GM19438 (cell line): ENCODE measurements around the gene PPIA.
A peak's percentile ranks its signal among the peaks of the same experiment; 100 is the strongest.
"Not testable (repeated sequence)": the region's sequence is repeated elsewhere in the genome, so short reads cannot be mapped to it uniquely, and the experiment has no call there.

Source experiments
- ATAC-seq: cut with Tn5 transposase; IDR thresholded peaks from one replicate; pipeline ENCODE4 v1.9.1; 2021; ENCODE audit warnings: low read depth; ENCODE audit not compliant: unreplicated experiment

Gene PPIA

DNA sequence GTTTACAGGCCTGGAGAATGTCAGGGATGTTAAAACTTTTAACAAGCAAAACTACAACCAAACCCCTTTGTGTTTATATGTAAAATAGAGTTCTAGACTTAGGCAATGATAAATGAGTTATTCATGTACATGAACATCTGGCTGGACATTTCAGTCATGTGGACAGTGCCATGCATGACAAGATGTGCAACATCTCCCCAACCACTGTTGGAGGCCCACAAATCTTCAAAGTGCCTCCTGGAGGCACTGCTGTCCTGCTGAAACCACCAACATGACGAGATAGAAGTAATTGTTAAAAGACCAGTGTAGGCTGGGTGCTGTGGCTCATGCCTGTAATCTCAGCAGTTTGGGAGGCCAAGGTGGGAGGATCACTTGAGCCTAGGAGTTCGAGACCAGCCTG, 18.4 kb downstream of the PPIA start:
- ATAC-seq: no peak

DNA sequence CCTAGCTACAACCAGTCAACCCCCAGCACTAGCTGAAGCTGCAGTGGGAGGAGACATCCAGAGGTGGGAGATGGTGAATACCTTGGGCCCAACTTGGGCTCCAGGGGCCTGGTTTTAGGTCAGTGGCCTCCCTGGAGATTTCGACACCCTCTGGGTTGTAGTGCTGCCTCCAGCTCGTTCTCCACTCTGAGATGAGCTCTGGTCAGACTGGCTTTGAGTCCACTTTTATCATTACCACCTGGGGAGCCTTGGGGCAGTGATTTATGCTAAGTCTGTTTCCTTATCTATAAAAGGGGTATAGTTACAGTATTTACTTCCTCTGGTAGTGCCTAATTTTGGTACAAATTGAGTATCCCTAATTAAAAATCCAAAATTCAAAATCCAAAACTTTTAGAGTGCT, 22.8 kb downstream of the PPIA start:
- ATAC-seq: no peak

DNA sequence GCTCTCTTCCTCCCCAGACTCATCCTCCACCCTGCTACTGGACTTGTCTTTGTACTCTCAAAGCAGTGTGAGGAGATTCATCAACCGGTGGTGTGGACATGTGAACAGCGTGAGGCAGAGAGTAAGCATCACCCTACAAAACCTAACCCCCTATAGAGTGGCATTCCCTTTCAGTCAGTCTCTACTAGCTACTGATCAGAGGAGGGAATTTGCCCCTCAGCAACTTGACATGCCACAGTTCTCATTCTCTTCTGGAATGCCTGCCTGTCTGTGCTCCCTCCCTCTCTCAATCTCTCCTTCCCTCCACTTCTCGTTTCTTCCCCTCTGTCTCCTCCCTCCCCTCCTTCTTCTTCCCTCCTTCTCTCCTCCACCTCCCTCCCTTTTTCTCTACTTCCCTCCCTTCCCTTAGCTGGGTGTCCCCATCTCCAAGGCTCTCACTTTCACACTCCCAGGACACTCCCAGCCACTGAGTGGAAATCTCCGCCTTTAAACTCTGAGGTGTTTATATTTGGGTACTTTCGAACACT, 26.8 kb downstream of the PPIA start:
- ATAC-seq: no peak

DNA sequence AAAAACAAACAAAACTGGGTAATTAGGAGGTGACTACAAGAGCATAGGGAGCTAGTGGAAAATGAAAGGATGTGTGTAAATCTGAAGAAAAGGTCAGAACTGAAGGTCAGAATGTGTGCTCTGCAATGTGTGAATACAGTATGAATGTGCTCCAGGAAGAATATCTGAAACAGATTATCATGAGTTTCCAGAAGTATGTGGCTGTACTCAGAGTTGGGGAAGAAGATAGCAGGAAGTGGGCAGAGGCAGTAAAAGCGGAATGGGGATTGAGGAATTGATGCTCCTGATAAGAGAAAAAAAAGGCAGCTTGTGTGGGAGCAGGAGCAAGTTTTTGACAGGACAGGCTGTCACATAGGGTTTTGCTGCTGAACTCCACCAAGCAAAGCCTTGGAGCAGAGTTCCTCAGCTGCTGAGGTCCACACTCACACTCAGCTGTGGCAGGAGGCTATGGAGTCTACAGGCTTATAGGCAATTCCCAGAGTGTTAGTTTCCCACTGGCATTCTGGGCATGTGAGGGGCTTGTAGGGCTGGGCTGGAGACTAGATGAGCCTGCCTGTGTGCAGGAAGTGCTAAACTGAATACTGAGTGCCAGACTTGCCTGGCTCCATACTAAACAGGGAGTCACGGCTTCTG, 28.5 kb downstream of the PPIA start:
- ATAC-seq: no peak

DNA sequence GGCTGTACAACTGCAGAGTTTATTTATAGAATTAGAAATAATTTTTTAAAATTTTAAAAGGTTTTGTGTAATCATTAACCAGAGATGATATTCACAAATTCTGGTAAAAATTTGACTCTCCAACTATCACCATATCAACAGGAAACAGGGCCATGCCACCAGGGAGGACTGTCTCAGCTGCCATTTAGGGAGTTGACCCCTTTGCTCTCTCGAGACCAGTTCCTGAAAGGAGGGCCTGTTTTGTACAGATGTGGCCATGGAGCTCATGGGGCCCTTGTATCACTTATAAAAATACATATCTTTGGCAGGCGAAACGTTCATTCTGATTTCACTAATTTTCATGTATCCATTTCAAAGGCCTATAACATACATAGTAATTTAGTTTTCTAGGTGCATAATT, 31.1 kb downstream of the PPIA start:
- no peak for ATAC-seq

DNA sequence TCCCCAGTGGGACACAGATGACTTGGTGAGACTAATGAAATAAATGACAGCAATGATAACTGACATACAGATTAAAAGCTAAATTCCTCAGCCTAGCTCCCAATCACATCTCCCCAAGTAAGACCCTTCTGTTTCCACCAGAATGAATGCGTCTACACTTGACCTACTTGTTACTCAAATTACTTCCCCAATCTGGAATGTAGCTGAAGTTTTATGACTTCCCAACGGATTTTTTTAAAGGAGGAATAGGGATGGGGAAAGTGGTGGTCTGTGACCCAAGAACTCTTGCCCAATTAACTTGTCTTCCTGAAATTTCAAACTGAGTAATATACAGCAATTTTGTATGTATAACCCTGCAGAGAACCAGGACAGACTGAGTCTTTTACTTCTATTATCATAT, 42.3 kb downstream of the PPIA start:
- no peak for ATAC-seq

GRCh38 chr7:44842675-44843074, 46.2 kb downstream of the PPIA start:
- ATAC-seq: not testable (repeated sequence)

DNA sequence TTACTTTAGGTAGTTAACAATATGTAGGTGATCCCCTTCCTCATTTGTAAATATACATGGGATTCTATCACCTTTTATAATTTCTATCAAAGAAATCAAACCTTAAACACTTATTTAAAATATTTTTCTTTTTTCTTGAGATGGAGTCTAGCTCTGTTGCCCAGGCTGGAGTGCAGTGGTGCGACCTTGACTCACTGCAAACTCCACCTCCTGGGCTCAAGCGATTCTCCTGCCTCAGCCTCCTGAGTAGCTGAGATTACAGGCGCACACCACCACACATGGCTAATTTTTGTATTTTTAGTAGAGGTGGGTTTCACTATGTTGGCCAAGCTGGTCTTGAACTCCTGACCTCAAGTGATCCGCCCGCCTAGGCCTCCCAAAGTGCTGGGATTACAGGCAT, 47.0 kb downstream of the PPIA start:
- ATAC-seq: not testable (repeated sequence)

DNA sequence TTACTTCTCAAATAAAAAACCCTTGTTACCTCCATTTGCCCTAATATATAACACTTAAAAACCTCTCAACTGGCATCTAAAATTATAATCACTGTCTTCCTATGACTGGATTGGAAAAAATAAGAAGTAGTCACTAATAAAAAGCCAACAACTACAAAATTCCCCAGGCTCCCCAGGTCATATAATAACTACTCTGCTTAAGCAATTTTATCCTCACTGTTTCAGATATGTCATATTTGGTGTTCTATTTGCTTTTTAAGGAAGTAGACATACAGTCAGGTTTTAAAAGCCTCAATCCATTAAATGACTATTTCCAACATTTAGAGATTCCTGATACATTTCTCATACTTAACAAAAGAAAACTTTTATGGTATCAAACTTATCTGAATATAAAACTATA, 49.0 kb downstream of the PPIA start:
- no peak for ATAC-seq

- ATAC-seq: not testable (repeated sequence)
Measured at GRCh38 chr7:44846390-44846789, 49.9 kb downstream of the PPIA start.

DNA sequence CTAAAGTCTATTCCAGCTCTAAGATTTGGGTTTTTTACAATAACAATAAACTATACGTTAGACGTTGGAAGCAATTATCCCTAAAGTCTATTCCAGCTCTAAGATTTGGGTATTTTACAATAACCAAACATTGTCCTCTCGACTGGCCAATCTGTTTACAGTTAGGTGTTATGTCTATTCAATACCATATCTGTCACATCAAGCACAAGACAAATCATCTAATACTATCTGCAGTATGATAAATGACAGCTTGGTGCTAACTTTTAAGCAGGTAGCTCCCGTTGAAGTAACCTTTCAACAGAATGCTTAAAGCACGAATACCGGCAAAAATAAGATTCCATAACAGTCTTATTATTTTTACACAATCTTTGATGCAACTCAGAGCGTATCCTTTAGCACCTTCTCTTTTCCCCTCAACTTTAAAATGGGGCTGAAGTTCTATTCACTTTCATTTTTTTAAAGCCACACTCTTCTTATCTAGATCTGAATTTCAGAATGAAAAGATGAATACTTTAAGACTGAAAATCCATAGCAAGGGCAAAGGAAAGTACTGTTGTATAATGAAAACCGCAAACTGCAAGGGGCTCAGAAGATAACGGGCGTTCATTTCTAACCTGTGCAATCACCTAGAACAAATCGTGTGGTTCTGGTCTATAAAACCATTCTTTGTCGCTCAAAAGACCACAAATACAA, 50.5 kb downstream of the PPIA start:
- no peak for ATAC-seq

DNA sequence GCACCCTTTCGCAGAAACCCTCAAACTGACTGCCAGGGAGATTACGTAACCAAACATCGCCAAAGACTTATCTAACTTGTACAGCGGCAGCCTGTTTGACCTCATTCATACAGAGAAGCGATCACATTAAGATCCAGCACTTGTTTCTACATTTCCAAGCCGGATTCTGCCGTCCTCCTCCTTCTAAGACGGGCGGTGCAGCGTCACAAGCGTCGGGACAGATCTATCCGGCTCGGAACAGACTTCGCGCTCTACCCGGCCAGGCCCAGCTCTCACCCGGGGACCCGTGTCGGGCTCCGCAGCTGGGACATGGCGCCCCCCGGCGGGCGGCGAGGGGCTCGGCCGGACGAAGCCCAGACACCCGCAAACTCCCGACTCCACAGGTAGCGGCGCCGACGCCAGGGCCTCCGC, 51.0 kb downstream of the PPIA start:
- ATAC-seq: peak; percentile 65

DNA sequence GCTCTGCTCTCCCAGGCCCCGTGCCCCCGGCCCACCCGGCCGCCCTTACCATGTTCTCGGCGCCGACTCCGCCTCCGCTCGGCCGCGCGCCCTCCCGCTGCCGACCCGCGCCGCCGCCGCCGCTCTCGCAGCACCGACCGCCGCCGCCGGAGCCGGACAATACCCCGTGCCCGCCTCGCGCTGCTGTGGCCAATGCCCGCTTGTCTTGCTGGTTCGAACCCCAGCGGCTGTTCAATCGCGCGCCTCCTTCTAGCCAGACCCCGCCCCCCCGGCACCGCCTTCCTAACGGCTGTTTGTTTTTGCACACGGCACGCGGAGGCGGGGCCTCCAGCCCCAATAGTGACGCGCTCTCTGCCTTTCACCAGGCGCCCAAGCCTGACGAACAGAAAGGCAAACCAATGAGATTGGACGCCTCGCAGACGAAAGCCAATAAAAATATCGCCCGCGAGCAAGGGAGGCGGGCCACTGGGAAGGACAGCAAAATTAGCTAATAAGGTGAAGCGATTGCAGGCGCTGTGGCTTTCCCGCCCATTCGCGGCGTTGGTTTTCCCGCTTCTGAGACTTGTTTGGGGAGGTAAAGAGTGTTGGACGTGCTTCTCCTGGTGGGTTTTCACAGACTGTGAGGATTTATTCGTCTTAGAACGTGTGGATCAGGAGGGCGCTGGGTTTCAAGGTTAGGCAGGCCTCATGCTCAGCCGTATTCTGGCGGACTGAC, 51.6 kb downstream of the PPIA start, which contains the start of gene H2AZ2:
Gene H2AZ2, minus strand, starts transcription at position 168 of the 715 bp plus-strand sequence. Its CDS starts 116 bp downstream, at position 52.
- ATAC-seq: peak; percentile 83

- no peak for ATAC-seq
Measured at GRCh38 chr7:44849259-44849884, 52.9 kb downstream of the PPIA start.

- no peak for ATAC-seq
Measured at GRCh38 chr7:44849885-44850544, 53.5 kb downstream of the PPIA start.

DNA sequence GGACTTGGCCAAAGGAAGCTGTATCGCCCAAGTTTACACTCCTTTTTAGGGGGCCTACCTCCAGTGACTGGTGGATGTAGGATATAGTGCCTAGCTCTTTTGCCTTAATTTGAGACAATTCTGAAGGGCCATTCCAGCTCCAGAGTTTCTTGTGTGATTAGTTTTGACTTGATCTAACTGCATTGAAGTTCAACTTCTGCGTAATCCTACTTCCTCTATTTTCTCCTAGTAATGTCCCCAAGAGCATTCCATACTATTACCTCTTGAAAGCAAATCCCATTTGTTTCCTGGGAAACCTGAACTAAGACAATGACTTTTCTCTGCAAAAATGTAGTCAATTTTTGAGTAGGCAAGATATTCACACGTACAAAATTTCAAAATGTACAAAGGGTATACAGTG, 56.1 kb downstream of the PPIA start:
- no peak for ATAC-seq
